HG03097 (cell line): Measurements from ENCODE around the gene MICOS13.
"Not testable (repeated sequence)": the region's sequence is repeated elsewhere in the genome, so short reads cannot be mapped to it uniquely, and the experiment has no call there.

Source experiments
- ATAC-seq: cut with Tn5 transposase; IDR thresholded peaks from one replicate; pipeline ENCODE4 v1.9.1; 2021; ENCODE audit not compliant: unreplicated experiment, low FRiP score

Gene MICOS13

GRCh38 chr19:5688262-5688881 is 8.1 kb upstream of the MICOS13 start:
- not testable (repeated sequence) for ATAC-seq

GRCh38 chr19:5687360-5688198 is 7.3 kb upstream of the MICOS13 start:
- no peak for ATAC-seq

- peak; percentile 41 for ATAC-seq
These were observed 6.5 kb upstream of the MICOS13 start for GRCh38 chr19:5686647-5687359.

GRCh38 chr19:5686326-5686646 is 6.0 kb upstream of the MICOS13 start:
- no peak for ATAC-seq

GRCh38 chr19:5684694-5685430 is 4.5 kb upstream of the MICOS13 start:
- no peak for ATAC-seq

GRCh38 chr19:5683177-5683886 is 3.0 kb upstream of the MICOS13 start:
- no peak for ATAC-seq

- ATAC-seq, result no peak
These were observed 1.8 kb upstream of the MICOS13 start for GRCh38 chr19:5682107-5682482.

- no peak for ATAC-seq
These were observed 1.2 kb upstream of the MICOS13 start for GRCh38 chr19:5681391-5682106.

- ATAC-seq, result no peak
These were observed 256 bp downstream of the MICOS13 start for GRCh38 chr19:5680084-5680436.

GRCh38 chr19:5679289-5680083 is 830 bp downstream of the MICOS13 start:
- ATAC-seq, result no peak

- no peak for ATAC-seq
These were observed 2.1 kb downstream of the MICOS13 start for GRCh38 chr19:5678071-5678718.

- ATAC-seq, result no peak
These were observed 2.7 kb downstream of the MICOS13 start for GRCh38 chr19:5677580-5677979.

GRCh38 chr19:5677136-5677535 is 3.2 kb downstream of the MICOS13 start:
- ATAC-seq, result no peak

GRCh38 chr19:5676772-5677105 is 3.6 kb downstream of the MICOS13 start:
- no peak for ATAC-seq

- ATAC-seq, result no peak
These were observed 4.1 kb downstream of the MICOS13 start for GRCh38 chr19:5676105-5676771.

- no peak for ATAC-seq
These were observed 5.6 kb downstream of the MICOS13 start for GRCh38 chr19:5674714-5675113.

GRCh38 chr19:5673752-5674151 is 6.6 kb downstream of the MICOS13 start:
- no peak for ATAC-seq
